IPS-20b (cell line): Measurements from ENCODE around the gene TSR3.

ENCODE experiments used
- H3K27ac ChIP-seq: one replicate; pipeline ENCODE4 v1.5.1; 2013; ENCODE audit warnings: low read length
- H3K27me3 ChIP-seq: 2 replicates; pipeline ENCODE4 v1.6.1; 2013; ENCODE audit warnings: mild to moderate bottlenecking, low read length, inconsistent platforms; ENCODE audit not compliant: insufficient read depth
- H3K36me3 ChIP-seq: 2 replicates; pipeline ENCODE4 v1.6.1; 2013; ENCODE audit warnings: low read depth, mild to moderate bottlenecking, inconsistent platforms, low read length, moderate library complexity; ENCODE audit not compliant: insufficient read depth
- H3K4me1 ChIP-seq: 2 replicates; pipeline ENCODE4 v1.6.1; 2013; ENCODE audit warnings: mild to moderate bottlenecking, control low read depth, inconsistent platforms, low read length, moderate library complexity; ENCODE audit not compliant: insufficient read depth
- H3K4me3 ChIP-seq: 2 replicates; pipeline ENCODE4 v1.5.1; 2013; ENCODE audit warnings: mild to moderate bottlenecking, low read length, inconsistent platforms
- H3K9ac ChIP-seq: 2 replicates; pipeline ENCODE4 v1.6.1; 2013; ENCODE audit warnings: low read depth, mild to moderate bottlenecking, inconsistent platforms, low read length, moderate library complexity
- H3K9me3 ChIP-seq: 2 replicates; pipeline ENCODE4 v1.6.1; 2013; ENCODE audit warnings: mild to moderate bottlenecking, low read depth, low read length, inconsistent platforms; ENCODE audit not compliant: insufficient read depth

TSR3 gene

GRCh38 chr16:1375741-1376410 is 24.2 kb upstream of the TSR3 start:
- Histone ChIP-seq H3K4me3 (no peak overlapping the region), H3K36me3 (no peaks in the 10 kb centered on the region; the same call in 1 of the 2 replicates), H3K9ac (no peak overlapping the region), H3K9me3 (no peaks in the 10 kb centered on the region), H3K27ac (no peak overlapping the region), H3K4me1 (peaks cover 6% of the 10 kb centered on the region; the same call in 1 of the 2 replicates), H3K27me3 (no peaks in the 10 kb centered on the region)

- Histone ChIP-seq H3K4me3 (no peak overlapping the region), H3K9me3 (no peaks in the 10 kb centered on the region), H3K4me1 (peaks cover 6% of the 10 kb centered on the region; the same call in 1 of the 2 replicates), H3K27ac (no peak overlapping the region), H3K27me3 (no peaks in the 10 kb centered on the region), H3K9ac (no peak overlapping the region), H3K36me3 (no peaks in the 10 kb centered on the region)
Measured at GRCh38 chr16:1375298-1375640, 23.6 kb upstream of the TSR3 start.

- Histone ChIP-seq H3K27ac (no peak overlapping the region), H3K9ac (no peak overlapping the region), H3K4me1 (peaks cover 6% of the 10 kb centered on the region; the same call in 1 of the 2 replicates), H3K27me3 (no peaks in the 10 kb centered on the region), H3K36me3 (no peaks in the 10 kb centered on the region), H3K9me3 (no peaks in the 10 kb centered on the region), H3K4me3 (no peak overlapping the region)
Measured at GRCh38 chr16:1374418-1375297, 23.0 kb upstream of the TSR3 start.

- Histone ChIP-seq H3K9me3 (no peaks in the 10 kb centered on the region), H3K27me3 (no peaks in the 10 kb centered on the region), H3K4me3 (no peak overlapping the region), H3K9ac (no peak overlapping the region), H3K36me3 (no peaks in the 10 kb centered on the region), H3K27ac (no peak overlapping the region), H3K4me1 (no peaks in the 10 kb centered on the region)
Measured at GRCh38 chr16:1372292-1372950, 20.7 kb upstream of the TSR3 start.

DNA sequence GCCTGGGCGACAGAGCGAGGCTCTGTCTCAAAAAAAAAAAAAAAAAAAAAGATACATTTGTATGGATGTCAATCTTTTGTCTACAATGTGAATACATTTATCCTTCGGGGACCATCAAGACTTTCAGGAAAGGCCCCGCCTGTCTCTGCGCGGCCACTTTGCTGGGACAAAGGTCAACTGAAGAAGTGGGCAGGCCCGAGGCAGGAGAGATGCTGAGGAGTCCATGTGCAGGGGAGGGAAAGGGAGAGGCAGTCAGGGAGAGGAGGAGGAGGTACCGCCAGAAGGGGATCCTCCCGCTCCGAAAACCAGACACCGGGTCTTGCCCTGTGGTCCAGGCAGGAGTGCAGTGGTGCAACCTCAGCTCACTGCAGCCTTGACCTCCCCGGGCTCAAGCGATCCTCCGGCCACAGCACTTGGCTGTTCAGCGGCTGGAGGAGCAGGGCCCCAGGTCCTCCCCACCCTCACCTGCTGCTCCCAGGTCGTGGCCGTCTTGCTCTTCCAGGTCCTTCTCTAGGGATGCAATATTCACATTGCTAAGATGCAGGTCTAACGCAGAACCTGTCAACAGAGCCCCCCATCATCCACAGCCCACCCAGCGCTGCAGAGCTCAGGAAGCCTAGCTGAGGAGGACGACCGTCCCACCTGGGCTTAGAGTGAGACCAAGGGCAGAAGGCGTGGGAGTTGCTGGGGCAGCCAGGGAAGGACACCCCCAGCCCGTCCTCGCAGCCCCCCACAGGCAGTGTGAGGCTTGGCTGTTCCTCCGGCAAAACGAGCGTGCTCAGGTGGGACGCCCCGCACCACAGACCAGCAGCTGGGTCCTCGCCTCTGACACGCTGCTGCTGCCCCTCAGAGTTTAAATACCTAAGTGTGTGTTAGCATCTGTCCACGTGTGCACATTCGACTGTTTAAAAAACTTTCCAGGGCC is 19.6 kb upstream of the TSR3 start:
- Histone ChIP-seq H3K4me3 (no peak overlapping the region), H3K27ac (no peak overlapping the region), H3K27me3 (no peaks in the 10 kb centered on the region), H3K9ac (no peak overlapping the region), H3K9me3 (no peaks in the 10 kb centered on the region), H3K36me3 (peaks cover 3% of the 10 kb centered on the region; the same call in 1 of the 2 replicates), H3K4me1 (no peaks in the 10 kb centered on the region)

- no peaks in the 10 kb centered on the region for H3K4me1 ChIP-seq
- H3K9me3 ChIP-seq, result no peaks in the 10 kb centered on the region
- no peak overlapping the region for H3K4me3 ChIP-seq
- H3K36me3 ChIP-seq, result peaks cover 37% of the 10 kb centered on the region
- no peak overlapping the region for H3K27ac ChIP-seq
- H3K27me3 ChIP-seq, result no peaks in the 10 kb centered on the region
- no peak overlapping the region for H3K9ac ChIP-seq
Measured at GRCh38 chr16:1367486-1368174, 16.0 kb upstream of the TSR3 start.

- peaks cover 44% of the 10 kb centered on the region for H3K36me3 ChIP-seq
Measured at GRCh38 chr16:1366712-1367299, 15.1 kb upstream of the TSR3 start.

DNA sequence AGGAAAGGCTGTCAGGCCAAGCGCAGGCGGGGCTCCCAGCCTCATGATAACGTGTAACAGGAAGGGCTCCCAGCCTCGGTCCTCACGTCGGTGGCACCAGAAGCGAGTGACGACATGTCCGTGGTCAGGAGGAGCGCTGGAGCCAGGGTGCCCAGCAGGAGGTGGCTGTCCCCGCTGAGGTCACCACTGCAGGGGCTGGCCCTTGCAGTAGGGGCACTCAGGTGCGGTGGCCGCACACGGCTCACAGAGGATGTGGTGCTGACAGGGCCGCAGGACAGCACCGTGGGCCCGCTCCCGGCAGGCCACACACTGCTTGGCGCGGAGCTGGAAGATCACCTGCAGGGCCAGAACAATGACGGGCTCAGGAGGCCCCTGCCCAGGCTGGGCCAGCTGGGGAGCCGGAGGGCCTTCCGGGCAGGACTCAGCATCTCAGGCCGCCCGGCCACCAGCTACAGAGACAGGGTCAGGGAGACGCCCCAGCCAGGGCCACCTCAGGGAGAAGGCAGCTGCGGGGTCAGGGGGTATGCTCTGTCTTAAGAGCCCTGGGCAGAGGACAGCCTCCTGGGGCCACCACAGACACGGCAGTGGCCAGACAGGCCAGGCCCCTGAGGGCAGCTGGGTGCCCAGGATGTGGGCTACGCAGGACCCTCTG is 14.5 kb upstream of the TSR3 start:
- Histone ChIP-seq H3K9me3 (no peaks in the 10 kb centered on the region), H3K4me3 (no peak overlapping the region), H3K9ac (no peak overlapping the region), H3K36me3 (peaks cover 44% of the 10 kb centered on the region), H3K27me3 (no peaks in the 10 kb centered on the region), H3K4me1 (no peaks in the 10 kb centered on the region), H3K27ac (no peak overlapping the region)

More at GRCh38 chr16:1366712-1367299, 15.1 kb upstream of the TSR3 start:
- no peaks in the 10 kb centered on the region for H3K9me3 ChIP-seq
- no peak overlapping the region for H3K4me3 ChIP-seq
- H3K9ac ChIP-seq, result no peak overlapping the region
- no peaks in the 10 kb centered on the region for H3K4me1 ChIP-seq
- H3K27me3 ChIP-seq, result no peaks in the 10 kb centered on the region
- H3K27ac ChIP-seq, result no peak overlapping the region

DNA sequence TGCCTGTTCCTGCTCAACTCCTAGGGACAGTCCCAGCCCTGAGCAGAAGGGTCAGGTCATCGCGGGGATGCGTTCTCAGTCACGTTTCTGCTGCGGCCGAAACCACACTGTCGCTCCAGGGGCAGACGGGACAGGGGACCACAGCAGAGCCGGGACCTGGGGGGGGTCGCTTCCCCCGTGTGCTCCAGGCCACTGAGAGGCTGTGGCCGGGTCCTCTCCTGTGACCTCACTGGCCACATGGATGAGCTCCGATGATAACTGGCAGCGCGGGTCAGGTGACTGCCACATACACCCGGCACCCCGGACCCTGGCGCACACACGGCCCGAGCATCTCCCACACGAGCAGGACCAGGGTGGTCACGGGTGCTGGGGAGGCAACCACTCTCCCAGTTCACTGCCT is 12.8 kb upstream of the TSR3 start:
- Histone ChIP-seq H3K4me3 (no peak overlapping the region), H3K4me1 (no peaks in the 10 kb centered on the region), H3K9me3 (no peaks in the 10 kb centered on the region), H3K27ac (no peak overlapping the region), H3K36me3 (peaks cover 50% of the 10 kb centered on the region), H3K9ac (no peak overlapping the region), H3K27me3 (no peaks in the 10 kb centered on the region)

GRCh38 chr16:1363501-1364041 is 11.9 kb upstream of the TSR3 start:
- H3K9ac ChIP-seq, result no peak overlapping the region
- H3K27ac ChIP-seq, result no peak overlapping the region
- no peaks in the 10 kb centered on the region for H3K9me3 ChIP-seq
- H3K36me3 ChIP-seq, result peaks cover 50% of the 10 kb centered on the region
- no peaks in the 10 kb centered on the region for H3K27me3 ChIP-seq
- no peak overlapping the region for H3K4me3 ChIP-seq
- H3K4me1 ChIP-seq, result no peaks in the 10 kb centered on the region
